Gastroesophageal sphincter (tissue), 3 donors: ENCODE measurements around the gene ADAMTS12.

ENCODE experiments used
- CTCF ChIP-seq, 4 experiments: fragments of 200-600 bp in 2 of 4; fragments of 450-650 bp in 2 of 4; sonication (generic) in 1 of 4; IDR thresholded peaks; one replicate each; pipeline ENCODE4 v1.5.1; 2017 to 2019; ENCODE audit warnings: antibody characterized with exemption in 4 of 4, mild to moderate bottlenecking in 2 of 4, moderate library complexity in 2 of 4
- EP300 ChIP-seq: sonication (generic); formaldehyde crosslinking; IDR thresholded peaks from one replicate; pipeline ENCODE4 v1.6.1; 2017; ENCODE audit warnings: antibody characterized with exemption, mild to moderate bottlenecking
- POLR2A ChIP-seq, 2 donors: fragments of 450-650 bp; IDR thresholded peaks; one replicate each; pipeline ENCODE4 v1.6.1; 2017; ENCODE audit warnings: antibody characterized with exemption in 2 of 2, mild to moderate bottlenecking in 2 of 2, moderate library complexity in 1 of 2

GRCh38 chr5:33846851-33847250 lies 44.9 kb downstream of the ADAMTS12 start:
- TF ChIP-seq CTCF (IDR thresholded peaks at IDR 0.05) (no peak), POLR2A (IDR thresholded peaks at IDR 0.05) (no peak), EP300 (no peak)
